ENCODE measurements around the gene FAM124B. TPM values are rescaled to one million over a fixed set of nuclear protein-coding genes. Genes with fewer than 3 reads are reported as not detected.

Gene FAM124B
- total RNA-seq, result 1 to 10 TPM in 2 of 4 donors, under 1 TPM in 2; 0.38 to 2.7 (median 1.2) TPM

GRCh38 chr2:224401641-224402342 is at the start of gene FAM124B:
FAM124B (minus strand) TSS chr2:224402107; CDS start chr2:224401768, 339 bp downstream.
- no peak for DNase-seq
- no peaks in the 10 kb centered on the region for H3K36me3 ChIP-seq
- H3K4me1 ChIP-seq, result peaks cover 0 to 8% (median 0%) of the 10 kb centered on the region in 3 donors
- no peaks in the 10 kb centered on the region for H3K27me3 ChIP-seq
- H3K9me3 ChIP-seq, result no peaks in the 10 kb centered on the region
- 32% methylated on average over 5 to 12 of the region's 19 CpGs for WGBS, 2 donors
- H3K27ac ChIP-seq, result peak within 1 kb of the TSS; percentile 11 to 79 (median 57)
- TF ChIP-seq CTCF (IDR thresholded peaks at IDR 0.05) (no peak), POLR2A (IDR thresholded peaks at IDR 0.05) (peak in 2 of 4 donors; percentile 23 to 30)
- H3K4me3 ChIP-seq, result peak within 1 kb of the TSS; percentile 11 to 55 (median 41)
- intact Hi-C loops (cut with DNase I), result no loop called here

GRCh38 chr2:224449212-224450147 is 47.6 kb upstream of the FAM124B start:
- no peaks in the 10 kb centered on the region for H3K36me3 ChIP-seq
- intact Hi-C loops (cut with DNase I), result loop anchor here (10.0 kb wide), 1 partner anchor 195 kb away; no protein-coding TSS in a partner anchor
- peaks cover 0 to 6% (median 0%) of the 10 kb centered on the region in 3 donors for H3K4me1 ChIP-seq
- no peak overlapping the region for H3K27ac ChIP-seq
- H3K27me3 ChIP-seq, result no peaks in the 10 kb centered on the region
- H3K9me3 ChIP-seq, result no peaks in the 10 kb centered on the region
- TF ChIP-seq POLR2A (IDR thresholded peaks at IDR 0.05), result no peak
- peak; percentile 12 to 73 (median 52) for TF ChIP-seq CTCF (IDR thresholded peaks at IDR 0.05)
- 35 to 38% methylated on average over 4 of the region's 4 CpGs for WGBS, 2 donors
- H3K4me3 ChIP-seq, result no peak overlapping the region
- DNase-seq, result no peak

GRCh38 chr2:224448236-224448635 is 46.3 kb upstream of the FAM124B start:
- intact Hi-C loops (cut with DNase I), result no loop called here
- no peak for DNase-seq
- Histone ChIP-seq H3K9me3 (no peaks in the 10 kb centered on the region), H3K4me1 (peaks cover 0 to 6% (median 0%) of the 10 kb centered on the region in 3 donors), H3K27me3 (no peaks in the 10 kb centered on the region), H3K36me3 (no peaks in the 10 kb centered on the region), H3K27ac (no peak overlapping the region), H3K4me3 (no peak overlapping the region)
- TF ChIP-seq POLR2A (IDR thresholded peaks at IDR 0.05) (no peak), CTCF (IDR thresholded peaks at IDR 0.05) (no peak)
- WGBS, 2 donors, result 48 to 58% methylated on average over 1 of the region's 1 CpG

GRCh38 chr2:224444783-224445182 is 42.9 kb upstream of the FAM124B start:
- intact Hi-C loops (cut with DNase I), result loop anchor here (5.0 kb wide), 1 partner anchor 82 kb away; no protein-coding TSS in a partner anchor
- no peak for TF ChIP-seq CTCF (IDR thresholded peaks at IDR 0.05)
- Histone ChIP-seq H3K36me3 (no peaks in the 10 kb centered on the region), H3K27ac (no peak overlapping the region), H3K27me3 (peaks cover 0 to 12% (median 0%) of the 10 kb centered on the region in 4 donors), H3K4me1 (peaks cover 0 to 39% (median 14%) of the 10 kb centered on the region in 3 donors), H3K9me3 (no peaks in the 10 kb centered on the region), H3K4me3 (no peak overlapping the region)
- 91 to 96% methylated on average over 4 of the region's 4 CpGs for WGBS, 2 donors
- no peak for DNase-seq

All from esophagus squamous epithelium (tissue), 5 donors.